Measurements from ENCODE around the gene METTL6.
"Not testable (repeated sequence)": the region's sequence is repeated elsewhere in the genome, so short reads cannot be mapped to it uniquely, and the experiment has no call there.

Gene METTL6

GRCh38 chr3:15401936-15402335, 25.4 kb downstream of the METTL6 start:
- no peak for DNase-seq

- no peak for DNase-seq
Measured at GRCh38 chr3:15399970-15400369, 27.4 kb downstream of the METTL6 start.

- DNase-seq: not testable (repeated sequence)
Measured at GRCh38 chr3:15398731-15399133, 28.6 kb downstream of the METTL6 start.

GRCh38 chr3:15393252-15393651, 34.1 kb downstream of the METTL6 start:
- DNase-seq: not testable (repeated sequence)

GRCh38 chr3:15391007-15391406, 36.3 kb downstream of the METTL6 start:
- DNase-seq: no peak

- DNase-seq: no peak
Measured at GRCh38 chr3:15390460-15390859, 36.9 kb downstream of the METTL6 start.

GRCh38 chr3:15388335-15388734, 39.0 kb downstream of the METTL6 start:
- not testable (repeated sequence) for DNase-seq

GRCh38 chr3:15387735-15388134, 39.6 kb downstream of the METTL6 start:
- DNase-seq: no peak

- DNase-seq: no peak
Measured at GRCh38 chr3:15387171-15387581, 40.2 kb downstream of the METTL6 start.

GRCh38 chr3:15386654-15386955, 40.7 kb downstream of the METTL6 start:
- DNase-seq: not testable (repeated sequence)

- DNase-seq: no peak
Measured at GRCh38 chr3:15385901-15386653, 41.3 kb downstream of the METTL6 start.

- DNase-seq: not testable (repeated sequence)
Measured at GRCh38 chr3:15385238-15385695, 42.1 kb downstream of the METTL6 start.

GRCh38 chr3:15384510-15385237, 42.7 kb downstream of the METTL6 start:
- DNase-seq: no peak

GRCh38 chr3:15382405-15382923, 44.9 kb downstream of the METTL6 start:
- no peak for DNase-seq

GRCh38 chr3:15380980-15381890, 46.1 kb downstream of the METTL6 start:
- no peak for DNase-seq

- no peak for DNase-seq
Measured at GRCh38 chr3:15377961-15378791, 49.2 kb downstream of the METTL6 start.

- no peak for DNase-seq
Measured at GRCh38 chr3:15375461-15376000, 51.8 kb downstream of the METTL6 start.

GRCh38 chr3:15372918-15373317, 54.4 kb downstream of the METTL6 start:
- DNase-seq: no peak

- DNase-seq: no peak
Measured at GRCh38 chr3:15368561-15369135, 58.7 kb downstream of the METTL6 start.

- DNase-seq: no peak
Measured at GRCh38 chr3:15367059-15367458, 60.3 kb downstream of the METTL6 start.

GRCh38 chr3:15364078-15364477, 63.3 kb downstream of the METTL6 start:
- not testable (repeated sequence) for DNase-seq

Measured in NCI-H1436 treated with DMSO at 0.1 percent for 48 hours (cell line).